SJSA1 (cell line): Measurements from ENCODE around the gene CNEP1R1. TPM values are rescaled to one million over a fixed set of nuclear protein-coding genes. Genes with fewer than 3 reads are reported as not detected.

Experiments
- DNase-seq, 2 experiments: peaks; one replicate each; pipeline ENCODE4 v3.0.0-alpha.2; 2015 to 2020; ENCODE audit warnings: low spot score in 2 of 2, low read depth in 1 of 2
- H3K27ac ChIP-seq: fragments of 250-450 bp; sonication (Bioruptor Pico); 2 replicates; pipeline ENCODE4 v1.5.1; 2020; ENCODE audit warnings: mild to moderate bottlenecking, moderate library complexity
- H3K27me3 ChIP-seq: fragments of 250-450 bp; sonication (Bioruptor Pico); replicated peaks from 2 replicates; pipeline ENCODE4 v1.5.1; 2020; ENCODE audit warnings: mild to moderate bottlenecking, moderate library complexity
- H3K36me3 ChIP-seq: fragments of 250-450 bp; sonication (Bioruptor Pico); 2 replicates; pipeline ENCODE4 v1.5.1; 2020; ENCODE audit warnings: mild to moderate bottlenecking
- H3K4me1 ChIP-seq: fragments of 250-450 bp; sonication (Bioruptor Pico); replicated peaks from 2 replicates; pipeline ENCODE4 v1.6.1; 2021; ENCODE audit warnings: mild to moderate bottlenecking
- H3K4me3 ChIP-seq: fragments of 250-450 bp; sonication (Bioruptor Pico); 2 replicates; pipeline ENCODE4 v1.5.1; 2020; ENCODE audit warnings: mild to moderate bottlenecking
- H3K9me3 ChIP-seq: fragments of 250-450 bp; sonication (Bioruptor Pico); replicated peaks from 2 replicates; pipeline ENCODE4 v1.5.1; 2020; ENCODE audit warnings: mild to moderate bottlenecking
- total RNA-seq: library from RNA; depleted of rRNA; stranded (reverse); fragments of >200 nt; shearing (Covaris generic); gene quantifications from 2 replicates; pipeline ENCODE4 v1.2.3, GENCODE V29; 2014; rRNA removed

Gene CNEP1R1
- total RNA-seq, 1 experiment from 2014 or later: 40.3 TPM

GRCh38 chr16:50083996-50084395, 59.0 kb downstream of the CNEP1R1 start:
- Histone ChIP-seq H3K36me3 (peaks cover 86% of the 10 kb centered on the region), H3K4me3 (no peak overlapping the region), H3K27me3 (no peaks in the 10 kb centered on the region), H3K9me3 (no peaks in the 10 kb centered on the region), H3K4me1 (no peaks in the 10 kb centered on the region), H3K27ac (no peak overlapping the region)
- DNase-seq: no peak

- Histone ChIP-seq H3K4me1 (no peaks in the 10 kb centered on the region), H3K36me3 (peaks cover 79% of the 10 kb centered on the region), H3K27me3 (no peaks in the 10 kb centered on the region), H3K9me3 (no peaks in the 10 kb centered on the region), H3K4me3 (no peak overlapping the region), H3K27ac (no peak overlapping the region)
- DNase-seq: no peak
Observed at GRCh38 chr16:50086176-50086575, 61.2 kb downstream of the CNEP1R1 start.

Other genes with a start within 250 kb of the CNEP1R1 start
- gene ZNF423, start 169.1 kb upstream of the CNEP1R1 start, total RNA-seq: 3.0 and 5.4 TPM in 2 replicates
- 41.9 and 45.1 TPM in 2 replicates for gene HEATR3, start 40.7 kb downstream of the CNEP1R1 start, total RNA-seq
- gene TENT4B, start 128.1 kb downstream of the CNEP1R1 start, total RNA-seq: 10.5 and 14.5 TPM in 2 replicates
- gene ADCY7, start 241.3 kb downstream of the CNEP1R1 start, total RNA-seq: 103 and 121 TPM in 2 replicates